CD4-positive, alpha-beta T cell (primary cell): ENCODE measurements around the gene NRXN2. TPM values are rescaled to one million over a fixed set of nuclear protein-coding genes. Genes with fewer than 3 reads are reported as not detected.

Source experiments
- ATAC-seq: fragments of 200-7000 bp; cut with Tn5 transposase; one replicate; pipeline ENCODE4 v1.10.0; 2022; ENCODE audit warnings: mild to moderate bottlenecking; ENCODE audit not compliant: poor library complexity
- CTCF ChIA-PET: fragments of 350-600 bp; sonication (Branson Sonifier 250); formaldehyde crosslinking; loops from one replicate; lab custom pipeline; 2021; ENCODE audit warnings: antibody characterized with exemption, inconsistent platforms; lab: Charles Lee
- POLR2A ChIA-PET: fragments of 350-600 bp; sonication (Branson Sonifier 250); formaldehyde crosslinking; loops from one replicate; lab custom pipeline; 2021; ENCODE audit warnings: antibody characterized with exemption, inconsistent platforms; lab: Charles Lee
- DNase-seq, 14 experiments: peaks; one replicate each; pipeline ENCODE4 v3.0.0-alpha.2; 2013 to 2020; ENCODE audit warnings: mixed read lengths in 2 of 14
- H3K27ac ChIP-seq, 2 donors: one replicate each; pipeline versions ENCODE4 v1.5.1 to v1.7.0; 2013; ENCODE audit warnings: low read length in 2 of 2, low read depth in 1 of 2, mild to moderate bottlenecking in 1 of 2
- H3K27me3 ChIP-seq, 2 experiments: 1 replicate in 1 of 2; 2 replicates in 1 of 2; pipeline versions ENCODE4 v1.6.1 to v1.7.0; 2013; ENCODE audit warnings: low read length in 2 of 2, control low read depth in 1 of 2, mild to moderate bottlenecking in 1 of 2, moderate library complexity in 1 of 2; ENCODE audit not compliant: insufficient read depth in 2 of 2, control insufficient read depth in 1 of 2
- H3K36me3 ChIP-seq: one replicate; pipeline ENCODE4 v1.6.1; 2013; ENCODE audit warnings: low read length, control low read depth; ENCODE audit not compliant: insufficient read depth
- H3K4me1 ChIP-seq: one replicate; pipeline ENCODE4 v1.6.1; 2013; ENCODE audit warnings: low read length, control low read depth; ENCODE audit not compliant: insufficient read depth
- H3K4me3 ChIP-seq: one replicate; pipeline ENCODE4 v1.5.1; 2013; ENCODE audit warnings: mild to moderate bottlenecking, low read length, moderate library complexity
- H3K9me3 ChIP-seq, 2 experiments: 1 replicate in 1 of 2; 2 replicates in 1 of 2; pipeline versions ENCODE4 v1.6.1 to v1.7.0; 2013; ENCODE audit warnings: low read length in 2 of 2, mild to moderate bottlenecking in 2 of 2, control low read depth in 1 of 2, moderate library complexity in 1 of 2; ENCODE audit not compliant: control insufficient read depth in 1 of 2, insufficient read depth in 1 of 2
- H3K27ac Mint-ChIP-seq: one replicate; pipeline ENCODE4 v1.8.0; 2020; ENCODE audit warnings: mixed read lengths
- H3K27me3 Mint-ChIP-seq: one replicate; pipeline ENCODE4 v1.8.0; 2021; ENCODE audit warnings: mixed read lengths
- H3K36me3 Mint-ChIP-seq: one replicate; pipeline ENCODE4 v1.8.0; 2021; ENCODE audit warnings: low read depth, mixed read lengths
- H3K4me1 Mint-ChIP-seq: one replicate; pipeline ENCODE4 v1.8.0; 2021; ENCODE audit warnings: low read depth, mixed read lengths
- H3K4me3 Mint-ChIP-seq: one replicate; pipeline ENCODE4 v1.8.0; 2020; ENCODE audit warnings: mild to moderate bottlenecking, mixed read lengths
- H3K9me3 Mint-ChIP-seq: one replicate; pipeline ENCODE4 v1.8.0; 2020; ENCODE audit warnings: mixed read lengths
- intact Hi-C, 2 experiments: fragments of 100-400 bp; cut with DNase I in 1 of 2; cut with micrococcal nuclease in 1 of 2; formaldehyde crosslinking; loops; one replicate each; pipeline versions ENCODE4 v1.15.1 to v1.9.0; 2023 to 2025; cut with DNase I, micrococcal nuclease
- total RNA-seq, 174 experiments: library from RNA in 2 of 174; stranded (reverse) in 2 of 174; gene quantifications; one replicate each; pipeline ENCODE4 v1.2.3 and lab custom pipeline; 2021 to 2026
- TF ChIP-seq, protein P1 (sequence below): fragments of 200-600 bp; IDR thresholded peaks from one replicate; pipeline ENCODE4 v1.8.0; 2022; ENCODE audit warnings: antibody characterized with exemption, mild to moderate bottlenecking

NRXN2 gene
- total RNA-seq, 2 experiments from 2014 or later, result 0.05 to 0.31 TPM

- H3K4me3 Mint-ChIP-seq, result no peak overlapping the region
- no peak overlapping the region for H3K27ac Mint-ChIP-seq
- Histone ChIP-seq H3K9me3 (no peaks in the 10 kb centered on the region), H3K4me3 (no peak overlapping the region), H3K4me1 (no peaks in the 10 kb centered on the region), H3K27ac (no peak overlapping the region), H3K36me3 (no peaks in the 10 kb centered on the region), H3K27me3 (no peaks in the 10 kb centered on the region)
- intact Hi-C loops, result no loop called here
- no peaks in the 10 kb centered on the region for H3K9me3 Mint-ChIP-seq
- H3K36me3 Mint-ChIP-seq, result no peaks in the 10 kb centered on the region
- DNase-seq (no peak), ATAC-seq (no peak)
- TF ChIP-seq, protein P1, sequence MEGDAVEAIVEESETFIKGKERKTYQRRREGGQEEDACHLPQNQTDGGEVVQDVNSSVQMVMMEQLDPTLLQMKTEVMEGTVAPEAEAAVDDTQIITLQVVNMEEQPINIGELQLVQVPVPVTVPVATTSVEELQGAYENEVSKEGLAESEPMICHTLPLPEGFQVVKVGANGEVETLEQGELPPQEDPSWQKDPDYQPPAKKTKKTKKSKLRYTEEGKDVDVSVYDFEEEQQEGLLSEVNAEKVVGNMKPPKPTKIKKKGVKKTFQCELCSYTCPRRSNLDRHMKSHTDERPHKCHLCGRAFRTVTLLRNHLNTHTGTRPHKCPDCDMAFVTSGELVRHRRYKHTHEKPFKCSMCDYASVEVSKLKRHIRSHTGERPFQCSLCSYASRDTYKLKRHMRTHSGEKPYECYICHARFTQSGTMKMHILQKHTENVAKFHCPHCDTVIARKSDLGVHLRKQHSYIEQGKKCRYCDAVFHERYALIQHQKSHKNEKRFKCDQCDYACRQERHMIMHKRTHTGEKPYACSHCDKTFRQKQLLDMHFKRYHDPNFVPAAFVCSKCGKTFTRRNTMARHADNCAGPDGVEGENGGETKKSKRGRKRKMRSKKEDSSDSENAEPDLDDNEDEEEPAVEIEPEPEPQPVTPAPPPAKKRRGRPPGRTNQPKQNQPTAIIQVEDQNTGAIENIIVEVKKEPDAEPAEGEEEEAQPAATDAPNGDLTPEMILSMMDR, result no peak
- ChIA-PET POLR2A (no interaction called here), CTCF (no interaction called here)
- no peaks in the 10 kb centered on the region for H3K4me1 Mint-ChIP-seq
- H3K27me3 Mint-ChIP-seq, result no peaks in the 10 kb centered on the region
Measured at GRCh38 chr11:64558065-64558745, 164.8 kb downstream of the NRXN2 start.

- H3K9me3 Mint-ChIP-seq, result no peaks in the 10 kb centered on the region
Measured at GRCh38 chr11:64556721-64557250, 166.2 kb downstream of the NRXN2 start.

More at GRCh38 chr11:64556721-64557250, 166.2 kb downstream of the NRXN2 start:
- H3K9me3 ChIP-seq, result no peaks in the 10 kb centered on the region
- H3K27ac ChIP-seq, result no peak overlapping the region
- Mint-ChIP-seq H3K27ac (no peak overlapping the region), H3K36me3 (no peaks in the 10 kb centered on the region), H3K4me3 (no peak overlapping the region), H3K27me3 (no peaks in the 10 kb centered on the region), H3K4me1 (no peaks in the 10 kb centered on the region)
- H3K27me3 ChIP-seq, result no peaks in the 10 kb centered on the region
- no peaks in the 10 kb centered on the region for H3K4me1 ChIP-seq
- TF ChIP-seq, protein P1, result no peak
- intact Hi-C loops, result no loop called here
- POLR2A ChIA-PET, result no interaction called here
- no peak for DNase-seq
- no peak for ATAC-seq
- CTCF ChIA-PET, result no interaction called here
- no peak overlapping the region for H3K4me3 ChIP-seq
- no peaks in the 10 kb centered on the region for H3K36me3 ChIP-seq

Other genes starting within 250 kb of the NRXN2 start
- gene SLC22A11, start 167.3 kb downstream of the NRXN2 start, total RNA-seq, result not detected
- not detected for gene SLC22A12, start 132.0 kb downstream of the NRXN2 start, total RNA-seq
- gene RASGRP2, start 20.9 kb upstream of the NRXN2 start, total RNA-seq, result 100 to 1,000 TPM; 668 to 672 TPM
- 1 to 10 TPM; 5.0 to 6.0 TPM for gene PYGM, start 36.8 kb upstream of the NRXN2 start, total RNA-seq
- gene SF1, start 55.3 kb upstream of the NRXN2 start, total RNA-seq, result 1,000 to 10,000 TPM; 1,632 to 1,657 TPM
- 10 to 100 TPM; 71.9 to 74.1 TPM for gene MAP4K2, start 80.0 kb upstream of the NRXN2 start, total RNA-seq
- gene MEN1, start 87.4 kb upstream of the NRXN2 start, total RNA-seq, result 10 to 100 TPM; 16.4 to 17.7 TPM
- 1 to 10 TPM; 6.9 to 9.7 TPM for gene CDC42BPG, start 121.5 kb upstream of the NRXN2 start, total RNA-seq
- 100 to 1,000 TPM; 132 to 139 TPM for gene EHD1, start 155.4 kb upstream of the NRXN2 start, total RNA-seq
- 100 to 1,000 TPM; 189 to 198 TPM for gene ATG2A, start 194.0 kb upstream of the NRXN2 start, total RNA-seq
- 10 to 100 TPM; 16.8 to 18.3 TPM for gene PPP2R5B, start 201.5 kb upstream of the NRXN2 start, total RNA-seq
- gene GPHA2, start 212.7 kb upstream of the NRXN2 start, total RNA-seq, result under 1 TPM; 0.49 to 0.56 TPM
- under 1 TPM; 0.50 to 0.55 TPM for gene MAJIN, start 248.9 kb upstream of the NRXN2 start, total RNA-seq